MM.1S (cell line): ENCODE results near the gene LRIG3.

Source experiments
- CTCF ChIP-seq: fragments of 300-600 bp; sonication (generic); IDR thresholded peaks from 2 replicates; pipeline ENCODE4 v1.5.1; 2016; ENCODE audit warnings: antibody characterized with exemption, low read length, mixed read lengths
- EZH2 ChIP-seq: fragments of 300-600 bp; sonication (generic); optimal IDR thresholded peaks from 2 replicates; pipeline ENCODE3; 2017; ENCODE audit warnings: low read depth, mild to moderate bottlenecking, antibody characterized with exemption, low read length, mixed read lengths
- EZH2phosphoT487 ChIP-seq: fragments of 300-600 bp; sonication (generic); IDR thresholded peaks from 2 replicates; pipeline ENCODE4 v1.6.1; 2018; ENCODE audit warnings: antibody characterized with exemption, low read length

DNA sequence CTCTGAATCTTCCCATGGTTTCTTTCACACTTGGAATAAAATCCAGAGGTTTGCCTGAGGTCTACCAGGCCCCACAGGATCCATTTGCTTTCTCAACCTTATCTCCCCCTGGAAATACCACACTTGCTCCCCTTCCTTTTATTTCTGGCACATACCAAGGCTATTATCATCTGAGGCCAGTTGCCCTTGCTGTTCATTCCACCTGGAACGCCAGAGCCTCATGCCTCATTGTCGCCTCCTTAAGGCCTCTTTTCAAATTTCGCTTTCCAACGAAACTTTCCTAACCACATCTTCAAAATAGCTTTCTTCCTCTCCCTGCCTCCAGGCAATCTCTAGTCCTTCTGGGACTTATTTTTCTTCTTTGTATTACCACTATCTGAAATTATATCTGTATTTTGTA is 11.2 kb upstream of the LRIG3 start:
- TF ChIP-seq EZH2 (no peak), CTCF (peak; percentile 39), EZH2phosphoT487 (no peak)
